CD4-positive, alpha-beta T cell treated with Interferon alpha-2 for 1 hour (primary cell): Measurements from ENCODE around the gene CNGA4.
"Not testable (repeated sequence)": the region's sequence is repeated elsewhere in the genome, so short reads cannot be mapped to it uniquely, and the experiment has no call there.

Experiments
- DNase-seq, 2 donors: peaks; one replicate each; pipeline ENCODE4 v3.0.0-alpha.2; 2020 to 2022

CNGA4 gene

DNA sequence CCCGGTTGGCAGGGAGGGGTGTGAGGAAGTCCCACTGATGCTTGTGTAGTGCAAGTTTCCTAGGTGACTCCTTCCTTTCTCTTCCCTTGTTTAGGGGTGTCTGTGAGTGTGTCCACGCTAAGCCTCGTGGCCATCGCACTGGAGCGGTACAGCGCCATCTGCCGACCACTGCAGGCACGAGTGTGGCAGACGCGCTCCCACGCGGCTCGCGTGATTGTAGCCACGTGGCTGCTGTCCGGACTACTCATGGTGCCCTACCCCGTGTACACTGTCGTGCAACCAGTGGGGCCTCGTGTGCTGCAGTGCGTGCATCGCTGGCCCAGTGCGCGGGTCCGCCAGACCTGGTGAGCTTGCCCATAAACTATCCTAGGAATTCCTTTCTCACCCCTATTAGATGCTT lies 31.1 kb downstream of the CNGA4 start:
- no peak for DNase-seq

DNA sequence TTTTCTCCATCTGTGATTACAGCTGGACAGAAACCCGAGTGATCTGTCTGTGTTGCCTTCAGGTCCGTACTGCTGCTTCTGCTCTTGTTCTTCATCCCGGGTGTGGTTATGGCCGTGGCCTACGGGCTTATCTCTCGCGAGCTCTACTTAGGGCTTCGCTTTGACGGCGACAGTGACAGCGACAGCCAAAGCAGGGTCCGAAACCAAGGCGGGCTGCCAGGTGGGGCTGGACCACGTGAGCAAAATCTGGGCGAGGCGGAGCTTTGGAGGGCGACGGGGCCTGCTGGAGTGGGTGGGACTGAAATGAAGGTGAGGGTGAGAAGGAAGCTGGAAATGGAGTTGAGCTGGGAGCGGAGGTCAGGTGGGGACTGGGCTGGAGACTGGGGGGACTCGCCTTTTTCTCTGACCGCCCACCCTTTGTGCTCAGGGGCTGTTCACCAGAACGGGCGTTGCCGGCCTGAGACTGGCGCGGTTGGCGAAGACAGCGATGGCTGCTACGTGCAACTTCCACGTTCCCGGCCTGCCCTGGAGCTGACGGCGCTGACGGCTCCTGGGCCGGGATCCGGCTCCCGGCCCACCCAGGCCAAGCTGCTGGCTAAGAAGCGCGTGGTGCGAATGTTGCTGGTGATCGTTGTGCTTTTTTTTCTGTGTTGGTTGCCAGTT lies 31.8 kb downstream of the CNGA4 start:
- DNase-seq: no peak

DNA sequence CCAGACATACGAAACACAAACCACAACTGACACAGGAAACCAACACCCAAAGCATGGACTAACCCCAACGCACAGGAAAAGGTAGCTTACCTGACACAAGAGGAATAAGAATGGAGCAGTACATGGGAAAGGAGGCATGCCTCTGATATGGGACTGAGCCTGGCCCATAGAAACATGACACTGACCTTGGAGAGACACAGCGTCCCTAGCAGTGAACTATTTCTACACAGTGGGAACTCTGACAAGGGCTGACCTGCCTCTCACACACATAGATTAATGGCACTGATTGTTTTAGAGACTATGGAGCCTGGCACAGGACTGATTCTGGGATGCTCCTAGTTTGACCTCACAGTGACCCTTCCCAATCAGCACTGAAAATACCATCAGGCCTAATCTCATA lies 32.7 kb downstream of the CNGA4 start:
- DNase-seq: no peak

DNA sequence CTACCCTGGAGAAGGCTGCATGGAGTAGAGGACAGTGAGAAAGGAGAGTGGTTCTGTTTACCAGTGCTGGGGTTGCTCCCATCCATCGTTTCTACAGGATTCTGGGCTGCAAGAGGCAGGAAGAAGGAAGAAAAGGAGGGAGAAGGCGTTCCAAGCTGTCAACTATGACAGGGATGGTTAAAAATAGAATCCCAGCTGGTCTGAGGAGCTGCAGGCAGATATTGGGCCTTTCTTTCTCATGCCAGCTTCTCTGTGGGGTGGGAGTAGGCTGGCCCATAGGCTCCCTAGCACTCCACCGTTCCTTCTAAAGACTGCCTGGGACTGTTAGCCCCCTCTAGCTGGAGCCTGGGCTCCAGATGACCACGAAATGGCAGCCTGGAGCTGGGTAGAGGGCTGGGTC lies 34.3 kb downstream of the CNGA4 start:
- DNase-seq: no peak

DNA sequence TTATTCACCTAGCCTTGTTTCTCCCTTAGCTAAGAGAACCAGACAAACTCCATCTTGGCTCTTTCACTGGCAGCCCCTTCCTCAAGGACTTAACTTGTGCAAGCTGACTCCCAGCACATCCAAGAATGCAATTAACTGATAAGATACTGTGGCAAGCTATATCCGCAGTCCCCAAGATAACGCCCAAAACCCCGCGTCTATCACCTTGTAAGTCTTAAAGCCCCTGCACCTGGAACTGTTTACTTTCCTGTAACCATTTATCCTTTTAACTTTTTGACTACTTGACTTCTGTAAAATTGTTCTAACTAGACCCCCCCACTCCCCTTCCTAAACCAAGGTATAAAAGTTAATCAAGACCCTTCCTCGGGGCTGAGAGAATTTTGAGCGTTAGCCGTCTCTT lies 41.9 kb downstream of the CNGA4 start:
- not testable (repeated sequence) for DNase-seq

DNA sequence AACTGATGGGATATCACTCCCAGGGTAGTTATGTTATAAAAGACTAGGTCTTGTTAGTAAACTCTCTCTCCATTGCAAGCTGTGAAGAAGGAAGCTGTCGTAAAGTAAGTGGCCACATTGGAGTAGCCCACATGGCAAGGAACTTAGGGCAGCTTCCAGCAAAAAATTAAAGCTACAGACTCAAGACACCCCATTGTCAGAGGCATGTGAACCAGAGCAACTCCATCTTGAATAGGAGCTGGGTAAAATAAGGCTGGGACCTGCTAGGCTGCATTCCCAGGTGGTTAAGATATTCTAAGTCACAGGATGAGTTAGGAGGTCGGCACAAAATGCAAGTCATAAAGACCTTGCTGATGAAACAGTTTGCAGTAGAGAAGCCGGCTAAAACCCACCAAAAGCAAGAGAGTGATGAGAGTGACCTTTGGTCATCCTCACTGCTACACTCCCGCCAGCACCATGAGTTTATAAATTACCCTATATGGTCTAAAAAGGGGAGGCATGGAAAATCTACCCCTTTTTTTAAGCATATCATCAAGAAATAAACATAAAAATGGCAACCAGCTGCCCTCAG lies 44.6 kb downstream of the CNGA4 start:
- DNase-seq: no peak

DNA sequence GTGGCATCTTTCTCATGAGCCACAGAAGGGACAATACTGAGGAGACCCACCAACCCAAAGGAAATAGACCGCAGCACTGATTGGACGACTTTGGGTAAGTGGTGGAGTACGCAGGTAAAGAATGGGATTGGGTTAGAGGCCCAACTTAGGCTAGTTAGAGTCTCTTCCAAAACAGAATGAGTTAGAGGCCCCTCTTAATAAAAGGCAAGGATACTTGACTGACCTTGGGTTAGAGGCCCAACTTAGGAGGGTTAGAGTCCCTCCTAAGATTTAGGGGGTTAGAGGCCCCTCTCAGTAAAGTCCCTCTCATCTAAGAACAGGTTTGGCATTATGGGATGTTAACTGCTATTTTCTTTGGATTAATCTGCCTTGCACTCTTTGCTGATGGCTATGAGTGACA lies 45.4 kb downstream of the CNGA4 start:
- DNase-seq: no peak

DNA sequence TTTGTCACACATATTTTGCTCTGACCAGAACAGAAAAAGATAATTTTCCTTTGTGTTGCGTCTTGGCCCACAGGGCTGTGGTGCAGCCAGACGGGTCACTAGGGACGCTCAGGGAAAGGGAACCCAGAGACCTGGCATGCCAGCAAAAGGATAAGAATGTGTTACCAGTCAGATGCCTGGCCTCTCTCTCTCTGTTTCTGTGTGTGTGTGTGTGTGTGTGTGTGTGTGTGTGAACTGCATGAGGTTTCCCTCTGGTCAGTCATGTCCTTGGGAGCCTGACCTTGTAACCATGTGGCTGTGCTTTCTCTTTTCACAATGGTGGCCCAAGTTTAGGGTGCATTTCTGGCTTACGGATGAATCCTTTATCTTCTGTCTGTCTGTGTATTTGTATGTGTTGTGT lies 46.1 kb downstream of the CNGA4 start:
- DNase-seq: no peak
